Left ventricle myocardium inferior (tissue), 1 donor: ENCODE results near the gene TTYH1. TPM values are rescaled to one million over a fixed set of nuclear protein-coding genes. Genes with fewer than 3 reads are reported as not detected.

Source experiments
- DNase-seq: peaks from one replicate; pipeline ENCODE4 v3.0.0-alpha.2; 2020
- H3K27ac ChIP-seq: fragments of 200-600 bp; replicated peaks from 2 replicates; pipeline ENCODE4 v1.8.0; 2021
- H3K27me3 ChIP-seq: fragments of 200-600 bp; 2 replicates; pipeline ENCODE4 v1.8.0; 2021; ENCODE audit warnings: low read depth
- H3K36me3 ChIP-seq: fragments of 200-600 bp; 2 replicates; pipeline ENCODE4 v1.8.0; 2021
- H3K4me1 ChIP-seq: fragments of 200-600 bp; 2 replicates; pipeline ENCODE4 v1.8.0; 2021
- H3K4me3 ChIP-seq: fragments of 200-600 bp; 2 replicates; pipeline ENCODE4 v1.8.0; 2021; ENCODE audit warnings: mild to moderate bottlenecking, moderate library complexity
- H3K9me3 ChIP-seq: fragments of 200-600 bp; replicated peaks from 2 replicates; pipeline ENCODE4 v1.8.0; 2021
- intact Hi-C: fragments of 100-400 bp; cut with micrococcal nuclease; formaldehyde crosslinking; loops from one replicate; pipeline ENCODE4 v1.11.0; 2022
- total RNA-seq: library from RNA; stranded (reverse); fragmentation: NEBNext Ultra II Directional; extraction: Animal tissue kit (Norgen Biotek cat#: 25700); gene quantifications from one replicate; pipeline ENCODE4 v1.2.1, GENCODE V29; 2021
- TF ChIP-seq, protein P1 (sequence below): fragments of 200-600 bp; IDR thresholded peaks from 2 replicates; pipeline ENCODE4 v1.8.0; 2021; ENCODE audit warnings: antibody characterized with exemption, mild to moderate bottlenecking, borderline replicate concordance
- donor health status: DM: no; HTN: yes; CAD: no; lungs with severe emphysema.

The TTYH1 gene
- total RNA-seq, 1 donor from 2014 or later = 1.9 TPM

DNA sequence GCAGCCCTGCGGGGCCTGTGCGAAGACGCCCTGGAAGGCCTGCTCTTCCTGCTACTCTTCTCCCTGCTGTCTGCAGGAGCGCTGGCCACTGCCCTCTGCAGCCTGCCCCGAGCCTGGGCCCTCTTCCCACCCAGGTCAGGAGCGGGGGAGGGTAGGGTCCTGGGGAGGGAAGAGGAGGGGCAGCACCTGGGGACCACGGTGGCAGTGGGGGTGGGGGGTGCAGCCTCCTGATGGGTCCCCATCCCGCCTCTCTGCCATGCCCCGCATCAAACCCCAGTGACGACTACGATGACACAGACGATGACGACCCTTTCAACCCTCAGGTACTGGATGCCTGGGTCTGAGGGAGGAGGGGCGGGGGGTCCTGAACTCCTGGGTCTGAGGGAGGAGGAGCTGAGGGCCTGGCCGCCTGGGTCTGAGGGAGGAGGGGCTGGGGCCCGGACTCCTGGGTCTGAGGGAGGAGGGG lies 20.3 kb downstream of the TTYH1 start:
- H3K4me3 ChIP-seq = no peak overlapping the region
- no peaks in the 10 kb centered on the region for H3K36me3 ChIP-seq
- H3K27ac ChIP-seq = no peak overlapping the region
- peaks cover 32% of the 10 kb centered on the region for H3K27me3 ChIP-seq
- H3K9me3 ChIP-seq = no peaks in the 10 kb centered on the region
- no peak for DNase-seq
- TF ChIP-seq, protein P1, sequence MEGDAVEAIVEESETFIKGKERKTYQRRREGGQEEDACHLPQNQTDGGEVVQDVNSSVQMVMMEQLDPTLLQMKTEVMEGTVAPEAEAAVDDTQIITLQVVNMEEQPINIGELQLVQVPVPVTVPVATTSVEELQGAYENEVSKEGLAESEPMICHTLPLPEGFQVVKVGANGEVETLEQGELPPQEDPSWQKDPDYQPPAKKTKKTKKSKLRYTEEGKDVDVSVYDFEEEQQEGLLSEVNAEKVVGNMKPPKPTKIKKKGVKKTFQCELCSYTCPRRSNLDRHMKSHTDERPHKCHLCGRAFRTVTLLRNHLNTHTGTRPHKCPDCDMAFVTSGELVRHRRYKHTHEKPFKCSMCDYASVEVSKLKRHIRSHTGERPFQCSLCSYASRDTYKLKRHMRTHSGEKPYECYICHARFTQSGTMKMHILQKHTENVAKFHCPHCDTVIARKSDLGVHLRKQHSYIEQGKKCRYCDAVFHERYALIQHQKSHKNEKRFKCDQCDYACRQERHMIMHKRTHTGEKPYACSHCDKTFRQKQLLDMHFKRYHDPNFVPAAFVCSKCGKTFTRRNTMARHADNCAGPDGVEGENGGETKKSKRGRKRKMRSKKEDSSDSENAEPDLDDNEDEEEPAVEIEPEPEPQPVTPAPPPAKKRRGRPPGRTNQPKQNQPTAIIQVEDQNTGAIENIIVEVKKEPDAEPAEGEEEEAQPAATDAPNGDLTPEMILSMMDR = no peak
- intact Hi-C loops = no loop called here
- H3K4me1 ChIP-seq = peaks cover 54% of the 10 kb centered on the region

DNA sequence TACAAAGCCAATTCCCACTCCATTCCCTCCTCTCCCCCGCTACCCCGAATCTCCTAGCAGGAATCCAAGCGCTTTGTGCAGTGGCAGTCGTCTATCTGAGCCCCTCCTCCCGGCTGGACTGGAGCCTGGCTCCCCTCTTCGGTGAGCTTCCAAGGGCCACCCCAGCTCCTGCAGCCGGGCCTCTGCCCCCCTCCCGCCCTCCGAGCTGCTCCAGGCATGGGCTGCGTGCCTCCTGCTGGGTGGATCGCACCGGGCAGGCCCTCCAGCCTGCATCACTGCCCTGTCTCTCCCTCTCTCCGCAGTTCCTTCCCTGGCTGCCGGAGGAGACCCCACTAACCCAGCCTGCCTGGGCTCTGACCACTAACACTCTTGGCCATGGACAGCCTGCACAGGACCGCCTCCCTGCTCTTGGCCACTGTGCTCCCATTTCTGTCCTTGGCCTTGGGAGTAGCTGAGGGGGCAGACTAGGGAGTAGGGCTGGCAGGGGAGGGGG lies 20.8 kb downstream of the TTYH1 start:
- no peak for DNase-seq
- Histone ChIP-seq H3K4me3 (no peak overlapping the region), H3K27me3 (peaks cover 27% of the 10 kb centered on the region), H3K27ac (peak overlapping the region; percentile 27), H3K9me3 (no peaks in the 10 kb centered on the region), H3K36me3 (no peaks in the 10 kb centered on the region), H3K4me1 (peaks cover 49% of the 10 kb centered on the region)
- intact Hi-C loops = no loop called here
- TF ChIP-seq, protein P1 = peak; percentile 12

DNA sequence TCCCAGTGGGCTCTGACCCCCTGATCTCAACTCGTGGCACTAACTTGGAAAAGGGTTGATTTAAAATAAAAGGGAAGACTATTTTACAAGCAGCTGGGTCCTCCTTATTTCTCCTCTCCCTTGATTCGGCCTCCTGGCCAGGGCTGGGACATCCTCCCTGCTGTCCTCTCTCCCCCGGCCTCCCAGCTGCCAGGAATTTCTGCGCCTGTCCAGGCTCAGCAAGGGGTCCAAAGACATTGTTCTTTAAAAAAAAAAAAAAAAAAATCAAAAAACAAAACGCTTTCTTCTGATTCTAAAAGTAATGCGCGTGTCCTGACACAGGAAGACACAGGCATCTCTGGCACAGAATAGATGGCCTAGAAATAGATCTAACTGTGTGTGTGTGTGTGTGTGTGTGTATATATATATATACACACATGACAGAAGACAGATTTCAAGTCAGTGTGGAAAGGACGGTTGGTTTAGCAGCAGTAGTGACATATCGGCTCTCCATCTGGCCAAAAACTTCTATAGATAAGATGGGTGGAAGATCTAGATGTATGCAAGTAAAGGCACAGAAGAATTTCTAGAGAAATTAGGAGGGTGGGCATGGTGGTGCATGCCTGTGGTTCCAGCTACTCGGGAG lies 21.5 kb downstream of the TTYH1 start:
- no peaks in the 10 kb centered on the region for H3K36me3 ChIP-seq

DNA sequence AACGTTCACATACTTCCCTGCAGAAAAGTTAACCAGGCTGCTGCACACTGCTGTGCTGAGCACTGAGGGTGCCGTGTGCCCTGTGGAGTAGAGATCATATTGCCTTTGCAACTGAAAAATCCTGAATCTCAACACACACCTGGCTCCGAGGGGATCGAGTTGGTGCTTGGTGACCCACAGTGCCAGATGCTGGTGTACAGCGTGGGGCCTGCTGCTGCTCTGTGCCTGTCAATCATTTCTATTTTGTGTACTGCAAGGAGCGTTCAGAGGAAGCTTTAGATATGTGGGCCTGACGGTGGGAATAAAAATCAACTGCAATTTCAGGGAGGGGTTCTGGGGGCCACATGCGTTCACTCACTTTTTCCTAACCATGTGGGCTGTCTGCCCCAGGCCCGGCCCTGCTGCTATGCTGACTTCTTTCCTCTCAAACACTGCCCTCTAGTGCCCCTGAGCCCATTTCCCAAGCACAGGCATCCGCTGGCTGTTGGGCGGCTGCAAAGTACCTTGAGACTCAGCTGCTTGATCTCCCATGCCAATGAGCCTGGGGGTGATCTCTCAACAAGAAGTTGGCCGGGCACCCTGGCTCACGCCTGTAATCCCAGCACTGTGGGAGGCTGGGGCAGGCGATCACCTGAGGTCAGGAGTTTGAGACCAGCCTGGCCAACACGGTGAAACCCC lies 24.0 kb downstream of the TTYH1 start:
- intact Hi-C loops = no loop called here
- peaks cover 38% of the 10 kb centered on the region for H3K4me1 ChIP-seq
- H3K27me3 ChIP-seq = no peaks in the 10 kb centered on the region
- H3K4me3 ChIP-seq = no peak overlapping the region
- no peaks in the 10 kb centered on the region for H3K9me3 ChIP-seq
- no peak for DNase-seq
- TF ChIP-seq, protein P1 = peak; percentile 44
- H3K36me3 ChIP-seq = peaks cover 17% of the 10 kb centered on the region
- no peak overlapping the region for H3K27ac ChIP-seq

More for the DNA sequence above, 21.5 kb downstream of the TTYH1 start:
- TF ChIP-seq, protein P1 = no peak
- intact Hi-C loops = no loop called here
- no peak for DNase-seq
- H3K27me3 ChIP-seq = peaks cover 20% of the 10 kb centered on the region
- peak overlapping the region; percentile 27 for H3K27ac ChIP-seq
- H3K9me3 ChIP-seq = no peaks in the 10 kb centered on the region
- peaks cover 42% of the 10 kb centered on the region for H3K4me1 ChIP-seq
- H3K4me3 ChIP-seq = no peak overlapping the region

DNA sequence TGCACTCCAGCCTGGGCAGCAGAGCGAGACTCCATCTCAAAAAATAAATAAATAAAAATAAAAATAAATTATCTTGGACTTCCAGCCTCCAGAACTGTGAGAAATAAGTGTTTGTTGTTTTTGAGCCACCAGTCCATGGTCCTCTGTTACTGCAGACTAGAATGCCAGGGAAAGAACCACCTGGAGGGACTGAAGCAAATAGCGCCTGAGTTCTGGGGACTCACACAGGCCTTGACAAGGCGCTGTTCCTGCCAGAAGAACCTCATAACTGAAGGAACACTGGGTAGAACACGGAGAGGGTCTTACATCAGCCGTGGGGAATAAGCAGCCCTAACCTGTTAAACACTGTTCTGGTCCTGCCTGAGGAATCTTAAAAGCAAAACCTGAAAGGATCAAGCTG lies 25.4 kb downstream of the TTYH1 start:
- no peak overlapping the region for H3K4me3 ChIP-seq
- H3K27me3 ChIP-seq = no peaks in the 10 kb centered on the region
- no peak for DNase-seq
- intact Hi-C loops = no loop called here
- no peaks in the 10 kb centered on the region for H3K9me3 ChIP-seq
- peaks cover 30% of the 10 kb centered on the region for H3K36me3 ChIP-seq
- no peak overlapping the region for H3K27ac ChIP-seq
- peaks cover 25% of the 10 kb centered on the region for H3K4me1 ChIP-seq
- TF ChIP-seq, protein P1 = no peak
